GM12873 (cell line): Measurements from ENCODE around the gene SMIM36.

Experiments
- CTCF ChIP-seq: IDR thresholded peaks from 2 replicates; pipeline ENCODE4 v1.5.1; 2012; ENCODE audit warnings: low read depth, mild to moderate bottlenecking, moderate library complexity, low read length, control low read depth; ENCODE audit not compliant: insufficient read depth; ENCODE audit errors: missing control alignments

Gene SMIM36

GRCh38 chr17:55540414-55541091 lies 29.3 kb upstream of the SMIM36 start:
- no peak for TF ChIP-seq CTCF

GRCh38 chr17:55536205-55536604 lies 25.0 kb upstream of the SMIM36 start:
- TF ChIP-seq CTCF, result no peak

GRCh38 chr17:55533608-55534007 lies 22.4 kb upstream of the SMIM36 start:
- TF ChIP-seq CTCF, result no peak

GRCh38 chr17:55532670-55533069 lies 21.4 kb upstream of the SMIM36 start:
- no peak for TF ChIP-seq CTCF

GRCh38 chr17:55531053-55531728 lies 19.9 kb upstream of the SMIM36 start:
- TF ChIP-seq CTCF, result no peak

GRCh38 chr17:55530064-55530463 lies 18.8 kb upstream of the SMIM36 start:
- TF ChIP-seq CTCF, result no peak

GRCh38 chr17:55527540-55528118 lies 16.4 kb upstream of the SMIM36 start:
- peak; percentile 49 for TF ChIP-seq CTCF
